Sigmoid colon (tissue), 4 donors: ENCODE data around the gene DNAH6.

Experiments used
- CTCF ChIP-seq, 4 experiments: fragments of 450-650 bp in 3 of 4; fragments of 200-600 bp in 1 of 4; IDR thresholded peaks; one replicate each; pipeline ENCODE4 v1.5.1; 2016 to 2019; ENCODE audit warnings: antibody characterized with exemption in 4 of 4, mild to moderate bottlenecking in 3 of 4, moderate library complexity in 2 of 4
- POLR2AphosphoS5 ChIP-seq, 4 donors: sonication (generic); formaldehyde crosslinking; IDR thresholded peaks; one replicate each; pipeline ENCODE4 v1.6.1; 2017; ENCODE audit warnings: antibody characterized with exemption in 4 of 4

- TF ChIP-seq CTCF (IDR thresholded peaks at IDR 0.05) (no peak), POLR2AphosphoS5 (IDR thresholded peaks at IDR 0.05) (no peak)
Observed at GRCh38 chr2:84515788-84516187, 510 bp upstream of the DNAH6 start.
